Measurements from ENCODE around the gene KLK8.

DNA sequence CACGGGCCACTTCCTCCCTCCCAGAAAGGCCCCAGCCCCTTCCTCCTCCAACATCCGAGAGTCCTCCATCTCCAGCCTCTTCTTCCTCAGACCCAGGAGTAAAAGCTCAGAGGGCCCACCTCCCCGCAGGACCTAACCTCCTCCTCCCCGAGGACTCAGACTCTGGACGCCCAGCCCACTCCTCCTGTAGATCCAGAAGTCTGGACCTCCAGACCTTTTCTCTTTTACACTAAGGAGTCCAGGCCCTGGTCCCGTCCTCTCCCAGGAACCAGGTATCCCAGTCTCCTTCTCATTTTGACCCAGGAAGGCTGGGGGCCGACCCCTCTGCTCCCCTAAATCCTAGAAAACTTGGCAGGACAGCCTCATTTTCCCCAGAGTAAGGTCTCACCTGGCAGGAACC is 1.9 kb upstream of the KLK8 start:
- TF ChIP-seq EZH2phosphoT487 (IDR thresholded peaks at IDR 0.05; ENCODE audit: insufficient read depth, low read depth) (no peak), EZH2 (IDR thresholded peaks at IDR 0.05; ENCODE audit: insufficient read depth, poor library complexity, severe bottlenecking) (no peak)

Measured in GM23248 (cell line).